Suppressor macrophage treated with lipopolysaccharide for 1 hour (primary cell): Measurements from ENCODE around the gene CLASRP.
"Not testable (repeated sequence)": the region's sequence is repeated elsewhere in the genome, so short reads cannot be mapped to it uniquely, and the experiment has no call there.

Source experiments
- DNase-seq, 3 donors: peaks; one replicate each; pipeline ENCODE4 v3.0.0-alpha.2; 2020 to 2022

CLASRP gene

GRCh38 chr19:45038931-45039893 is at the start of gene CLASRP:
Gene CLASRP, plus strand, starts transcription at chr19:45039045. Its CDS starts 1,168 bp downstream, at chr19:45040213.
- peak; percentile 94 to 97 (median 96) for DNase-seq

- peak in 1 of 3 donors; percentile 33 for DNase-seq
Measured at GRCh38 chr19:44990459-44990858, 48.4 kb upstream of the CLASRP start.

GRCh38 chr19:44990966-44991365 is 47.9 kb upstream of the CLASRP start:
- no peak for DNase-seq

- DNase-seq: no peak
Measured at GRCh38 chr19:44992336-44993163, 46.3 kb upstream of the CLASRP start.

- no peak for DNase-seq
Measured at GRCh38 chr19:44993526-44993925, 45.3 kb upstream of the CLASRP start.

GRCh38 chr19:44993926-44994537 is 44.8 kb upstream of the CLASRP start:
- DNase-seq: no peak

GRCh38 chr19:44998025-44998424 is 40.8 kb upstream of the CLASRP start:
- DNase-seq: no peak

GRCh38 chr19:44999131-44999925 is 39.5 kb upstream of the CLASRP start:
- not testable (repeated sequence) for DNase-seq

GRCh38 chr19:45000665-45001064 is 38.2 kb upstream of the CLASRP start:
- DNase-seq: not testable (repeated sequence)

- peak; percentile 97 to 100 (median 99) for DNase-seq
Measured at GRCh38 chr19:45001087-45001739, 37.6 kb upstream of the CLASRP start, which contains the start of gene RELB. Gene RELB, plus strand, starts transcription at chr19:45001464. Its CDS starts 116 bp downstream, at chr19:45001580.

GRCh38 chr19:45003485-45003884 is 35.4 kb upstream of the CLASRP start:
- DNase-seq: no peak

GRCh38 chr19:45005787-45006186 is 33.1 kb upstream of the CLASRP start:
- no peak for DNase-seq

- DNase-seq: no peak
Measured at GRCh38 chr19:45008552-45008951, 30.3 kb upstream of the CLASRP start.

- DNase-seq: no peak
Measured at GRCh38 chr19:45009625-45010255, 29.1 kb upstream of the CLASRP start.

GRCh38 chr19:45010306-45010705 is 28.5 kb upstream of the CLASRP start:
- no peak for DNase-seq

- no peak for DNase-seq
Measured at GRCh38 chr19:45011959-45012358, 26.9 kb upstream of the CLASRP start.

GRCh38 chr19:45016388-45017314 is 22.2 kb upstream of the CLASRP start:
- DNase-seq: peak; percentile 86 to 88 (median 86)

GRCh38 chr19:45019187-45019586 is 19.7 kb upstream of the CLASRP start:
- no peak for DNase-seq

GRCh38 chr19:45020071-45020470 is 18.8 kb upstream of the CLASRP start:
- peak; percentile 32 to 40 (median 38) for DNase-seq

- no peak for DNase-seq
Measured at GRCh38 chr19:45021971-45022370, 16.9 kb upstream of the CLASRP start.
